H1 (cell line): ENCODE data around the gene MYO18A. TPM values are rescaled to one million over a fixed set of nuclear protein-coding genes. Genes with fewer than 3 reads are reported as not detected.

Source experiments
- CTCF ChIA-PET: fragments of 300-600 bp; sonication (Branson Sonifier 250); formaldehyde crosslinking; loops from one replicate; lab custom pipeline; 2021; ENCODE audit not compliant: partially characterized antibody; lab: Charles Lee
- POLR2A ChIA-PET: fragments of 300-600 bp; sonication (Branson Sonifier 250); formaldehyde crosslinking; loops from one replicate; lab custom pipeline; 2021; ENCODE audit warnings: inconsistent platforms; ENCODE audit not compliant: partially characterized antibody; lab: Charles Lee
- DNase-seq, 2 experiments: peaks; one replicate each; pipeline versions ENCODE4 v3.0.0 to v3.0.0-alpha.2; 2010 to 2022; ENCODE audit warnings: low spot score in 2 of 2, low read depth in 1 of 2, mixed read lengths in 1 of 2
- FAIRE-seq: peaks from 2 replicates; lab custom pipeline; 2011; peaks lifted over from hg19 to GRCh38; lab: Jason Lieb, UNC
- H2AFZ ChIP-seq: 2 replicates; pipeline ENCODE4 v1.8.1; 2012; ENCODE audit warnings: low read length, inconsistent platforms
- H2AK5ac ChIP-seq: 2 replicates; pipeline ENCODE4 v1.6.1; 2013; ENCODE audit warnings: low read depth, low read length
- H2BK120ac ChIP-seq: replicated peaks from 2 replicates; pipeline ENCODE3; 2013; ENCODE audit warnings: low read depth, low read length, inconsistent platforms
- H2BK12ac ChIP-seq: 2 replicates; pipeline ENCODE4 v1.6.1; 2013; ENCODE audit warnings: low read depth, low read length
- H2BK15ac ChIP-seq: 2 replicates; pipeline ENCODE4 v1.6.1; 2013; ENCODE audit warnings: low read length
- H2BK20ac ChIP-seq: 2 replicates; pipeline ENCODE4 v1.6.1; 2013; ENCODE audit warnings: low read length
- H2BK5ac ChIP-seq: 2 replicates; pipeline ENCODE4 v1.6.1; 2013; ENCODE audit warnings: low read depth, low read length
- H3K14ac ChIP-seq: 2 replicates; pipeline ENCODE4 v1.6.1; 2013; ENCODE audit warnings: inconsistent platforms; ENCODE audit not compliant: insufficient read length
- H3K18ac ChIP-seq: 2 replicates; pipeline ENCODE4 v1.6.1; 2013; ENCODE audit warnings: low read length; ENCODE audit errors: extremely low read depth
- H3K23ac ChIP-seq: 2 replicates; pipeline ENCODE4 v1.6.1; 2013; ENCODE audit warnings: inconsistent platforms; ENCODE audit not compliant: insufficient read length
- H3K23me2 ChIP-seq: 2 replicates; pipeline ENCODE4 v1.6.1; 2013; ENCODE audit warnings: low read depth, low read length
- H3K27ac ChIP-seq: 2 replicates; pipeline ENCODE4 v1.6.1; 2011; ENCODE audit warnings: low read depth, low read length, inconsistent platforms
- H3K27me3 ChIP-seq, 4 experiments: replicated peaks in 1 of 4; 1 replicate in 1 of 4; 2 replicates in 3 of 4; pipeline versions ENCODE4 v1.6.1 to v1.8.1; 2011 to 2013; ENCODE audit warnings: low read length in 3 of 4, mild to moderate bottlenecking in 3 of 4, inconsistent platforms in 2 of 4, mixed read lengths in 2 of 4, moderate library complexity in 1 of 4; ENCODE audit not compliant: control insufficient read depth in 3 of 4, insufficient read depth in 3 of 4; ENCODE audit errors: extremely low read depth in 1 of 4
- H3K36me3 ChIP-seq, 4 experiments: 2 replicates each; pipeline versions ENCODE4 v1.6.1 to v1.8.1; 2011 to 2013; ENCODE audit warnings: mild to moderate bottlenecking in 4 of 4, low read length in 3 of 4, moderate library complexity in 2 of 4, control low read depth in 1 of 4, inconsistent platforms in 1 of 4; ENCODE audit not compliant: insufficient read depth in 4 of 4, control insufficient read depth in 2 of 4
- H3K4ac ChIP-seq: replicated peaks from 2 replicates; pipeline ENCODE3; 2013; ENCODE audit warnings: low read length, low read depth, mixed read lengths, inconsistent platforms; ENCODE audit not compliant: insufficient read length
- H3K4me1 ChIP-seq, 4 experiments: replicated peaks in 1 of 4; 1 replicate in 1 of 4; 2 replicates in 3 of 4; pipeline versions ENCODE4 v1.6.1 to v1.8.1; 2011 to 2013; ENCODE audit warnings: low read length in 3 of 4, inconsistent platforms in 2 of 4, mixed read lengths in 1 of 4; ENCODE audit not compliant: insufficient read depth in 4 of 4, control insufficient read depth in 3 of 4
- H3K4me2 ChIP-seq, 2 experiments: 2 replicates each; pipeline versions ENCODE4 v1.6.1 to v1.8.1; 2011 to 2013; ENCODE audit warnings: low read depth in 2 of 2, low read length in 2 of 2, control low read depth in 1 of 2, inconsistent platforms in 1 of 2, mild to moderate bottlenecking in 1 of 2; ENCODE audit not compliant: insufficient read depth in 1 of 2
- H3K4me3 ChIP-seq, 4 experiments: fragments of 200-600, 300-600 bp in 1 of 4; sonication (generic), shearing (Covaris generic), sonication (Bioruptor Twin) in 1 of 4; 2 replicates each; pipeline versions ENCODE4 v1.5.1 to v1.8.1; 2011 to 2016; ENCODE audit warnings: low read length in 4 of 4, low read depth in 3 of 4, control low read depth in 2 of 4, inconsistent platforms in 2 of 4, mild to moderate bottlenecking in 2 of 4, mixed read lengths in 1 of 4, moderate library complexity in 1 of 4; ENCODE audit not compliant: insufficient read depth in 2 of 4; ENCODE audit errors: extremely low read depth in 1 of 4
- H3K56ac ChIP-seq: replicated peaks from 2 replicates; pipeline ENCODE3; 2013; ENCODE audit warnings: low read depth, mild to moderate bottlenecking, mixed read lengths, low read length, inconsistent platforms; ENCODE audit not compliant: insufficient read length
- H3K79me1 ChIP-seq: 2 replicates; pipeline ENCODE4 v1.6.1; 2013; ENCODE audit warnings: low read depth, low read length, control low read depth
- H3K79me2 ChIP-seq, 2 experiments: 2 replicates each; pipeline versions ENCODE4 v1.6.1 to v1.8.1; 2012 to 2013; ENCODE audit warnings: low read length in 2 of 2, mild to moderate bottlenecking in 2 of 2, inconsistent platforms in 1 of 2; ENCODE audit not compliant: insufficient read depth in 2 of 2, control insufficient read depth in 1 of 2
- H3K9ac ChIP-seq, 4 experiments: replicated peaks in 1 of 4; 1 replicate in 1 of 4; 2 replicates in 3 of 4; pipeline versions ENCODE4 v1.6.1 to v1.8.1; 2011 to 2013; ENCODE audit warnings: low read depth in 3 of 4, low read length in 3 of 4, control low read depth in 2 of 4, mild to moderate bottlenecking in 2 of 4, moderate library complexity in 2 of 4, inconsistent platforms in 1 of 4; ENCODE audit errors: extremely low read depth in 1 of 4
- H3K9me3 ChIP-seq, 2 experiments: 2 replicates each; pipeline versions ENCODE4 v1.6.1 to v1.8.1; 2012 to 2013; ENCODE audit warnings: mild to moderate bottlenecking in 2 of 2, moderate library complexity in 2 of 2, control low read depth in 1 of 2, inconsistent platforms in 1 of 2, low read depth in 1 of 2, low read length in 1 of 2, mixed read lengths in 1 of 2; ENCODE audit not compliant: insufficient read depth in 2 of 2
- H4K20me1 ChIP-seq, 2 experiments: replicated peaks in 1 of 2; 2 replicates each; pipeline versions ENCODE3 to v1.8.1; 2011 to 2013; ENCODE audit warnings: inconsistent platforms in 2 of 2, low read length in 2 of 2, mild to moderate bottlenecking in 1 of 2; ENCODE audit not compliant: insufficient read depth in 2 of 2, control insufficient read depth in 1 of 2
- H4K5ac ChIP-seq: 2 replicates; pipeline ENCODE4 v1.6.1; 2013; ENCODE audit warnings: low read length, low read depth, mixed read lengths, inconsistent platforms; ENCODE audit not compliant: insufficient read length
- H4K8ac ChIP-seq: 2 replicates; pipeline ENCODE4 v1.8.0; 2013; ENCODE audit warnings: mild to moderate bottlenecking, moderate library complexity, low read length, inconsistent platforms; ENCODE audit not compliant: insufficient read depth; ENCODE audit errors: extremely low read depth
- H4K91ac ChIP-seq: replicated peaks from 2 replicates; pipeline ENCODE3; 2013; ENCODE audit warnings: low read length, mixed read lengths, inconsistent platforms; ENCODE audit not compliant: insufficient read length
- CREB1 ChIP-seq: IDR thresholded peaks from 2 replicates; pipeline ENCODE4 v1.6.1; 2012; ENCODE audit warnings: inconsistent platforms
- EP300 ChIP-seq, 2 experiments: IDR thresholded peaks; 1 replicate in 1 of 2; 2 replicates in 1 of 2; pipeline ENCODE4 v1.6.1; 2011 to 2012; ENCODE audit warnings: low read depth in 2 of 2, low read length in 2 of 2, mild to moderate bottlenecking in 2 of 2, borderline replicate concordance in 1 of 2, inconsistent platforms in 1 of 2, moderate library complexity in 1 of 2
- POU5F1 ChIP-seq: IDR thresholded peaks from 2 replicates; pipeline ENCODE4 v1.6.1; 2011; ENCODE audit warnings: low read depth, mild to moderate bottlenecking, low read length, moderate library complexity
- RAD21 ChIP-seq, 2 experiments: IDR thresholded peaks in 1 of 2; conservative IDR thresholded peaks in 1 of 2; 2 replicates each; pipeline ENCODE4 v1.6.1; 2011; ENCODE audit warnings: low read depth in 2 of 2, low read length in 2 of 2, improper control_type of control experiment in 1 of 2, inconsistent platforms in 1 of 2, mild to moderate bottlenecking in 1 of 2, moderate library complexity in 1 of 2
- WGBS, 2 experiments: shearing (Covaris generic) in 1 of 2; methylation state at CpG; one replicate each; pipeline versions ENCODE4 v1.1.6 to v1.1.7; 2013 to 2015; ENCODE audit warnings: low lambda C conversion rate in 2 of 2, mixed read lengths in 2 of 2, inconsistent platforms in 1 of 2, low coverage in 1 of 2, missing lambda C conversion rate in 1 of 2; ENCODE audit not compliant: insufficient replicate concordance in 2 of 2, insufficient coverage in 1 of 2, insufficient read length in 1 of 2; ENCODE audit errors: extremely low coverage in 1 of 2, missing lambda C conversion rate in 1 of 2; 5-methylcytosine and 5-hydroxymethylcytosine counted together
- polyA plus RNA-seq, 7 experiments: library from polyadenylated mRNA; depleted of rRNA in 3 of 7; stranded (reverse) in 5 of 7; unstranded in 2 of 7; fragments of >200 nt in 5 of 7; fragments of 200-250 nt in 2 of 7; gene quantifications; 1 replicate in 5 of 7; 2 replicates in 1 of 7; 4 replicates in 1 of 7; pipeline versions ENCODE4 v1.2.1 to v1.2.3, GENCODE V29; 2011 to 2013; ENCODE audit warnings: missing spikeins in 2 of 7, mixed read lengths in 2 of 7
- total RNA-seq: library from RNA; stranded (reverse); fragmentation: NEBNext Ultra II Directional; extraction: Animal tissue kit (Norgen Biotek cat#: 25700); gene quantifications from 2 replicates; pipeline ENCODE4 v1.2.1, GENCODE V29; 2021
- TF ChIP-seq, protein P1 (sequence below), 3 experiments: IDR thresholded peaks; 1 replicate in 2 of 3; 2 replicates in 1 of 3; pipeline versions ENCODE4 v1.5.1 to v1.6.1; 2011; ENCODE audit warnings: low read length in 3 of 3, mild to moderate bottlenecking in 3 of 3, inconsistent platforms in 2 of 3, low read depth in 1 of 3, moderate library complexity in 1 of 3; ENCODE audit not compliant: insufficient read depth in 1 of 3; ENCODE audit errors: control extremely low read depth in 1 of 3

Gene MYO18A
- total and polyA plus RNA-seq, 2 of the 8 experiments (the other 6 are each of a cell fraction or from before 2014, with no cell fraction given) = 7.6 to 43.8 TPM

DNA sequence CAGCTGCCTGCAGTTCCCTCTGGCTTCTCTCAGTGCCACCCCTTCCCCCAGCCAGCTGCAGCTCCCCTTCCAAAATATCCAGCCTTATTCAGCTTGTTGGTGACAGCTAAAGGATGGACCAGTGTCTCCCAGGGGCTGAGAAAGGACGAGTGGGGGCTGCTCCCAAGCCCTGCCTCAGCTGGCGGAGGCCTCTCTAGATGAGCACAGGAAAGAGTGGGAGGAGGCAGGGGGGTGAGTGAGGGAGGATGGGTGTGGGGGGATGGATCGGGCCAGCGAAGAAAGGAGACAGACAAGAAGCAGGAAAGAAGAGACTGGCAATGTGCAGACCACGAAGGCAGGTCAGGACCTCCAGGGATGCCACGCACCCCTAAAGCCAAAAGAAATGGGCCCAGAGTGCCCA is 119.7 kb downstream of the MYO18A start:
- TF ChIP-seq EP300 (IDR thresholded peaks at IDR 0.05; ENCODE audit: borderline replicate concordance in 1 of 2, low read depth in 2 of 2, low read length in 2 of 2) (no peak), POU5F1 (no peak), CREB1 (no peak), RAD21 (IDR thresholded peaks at IDR 0.05 in 1 of 2, conservative IDR thresholded peaks at IDR 0.05 in 1 of 2; ENCODE audit: low read depth in 2 of 2, low read length in 2 of 2) (no peak)
- TF ChIP-seq, protein P1, sequence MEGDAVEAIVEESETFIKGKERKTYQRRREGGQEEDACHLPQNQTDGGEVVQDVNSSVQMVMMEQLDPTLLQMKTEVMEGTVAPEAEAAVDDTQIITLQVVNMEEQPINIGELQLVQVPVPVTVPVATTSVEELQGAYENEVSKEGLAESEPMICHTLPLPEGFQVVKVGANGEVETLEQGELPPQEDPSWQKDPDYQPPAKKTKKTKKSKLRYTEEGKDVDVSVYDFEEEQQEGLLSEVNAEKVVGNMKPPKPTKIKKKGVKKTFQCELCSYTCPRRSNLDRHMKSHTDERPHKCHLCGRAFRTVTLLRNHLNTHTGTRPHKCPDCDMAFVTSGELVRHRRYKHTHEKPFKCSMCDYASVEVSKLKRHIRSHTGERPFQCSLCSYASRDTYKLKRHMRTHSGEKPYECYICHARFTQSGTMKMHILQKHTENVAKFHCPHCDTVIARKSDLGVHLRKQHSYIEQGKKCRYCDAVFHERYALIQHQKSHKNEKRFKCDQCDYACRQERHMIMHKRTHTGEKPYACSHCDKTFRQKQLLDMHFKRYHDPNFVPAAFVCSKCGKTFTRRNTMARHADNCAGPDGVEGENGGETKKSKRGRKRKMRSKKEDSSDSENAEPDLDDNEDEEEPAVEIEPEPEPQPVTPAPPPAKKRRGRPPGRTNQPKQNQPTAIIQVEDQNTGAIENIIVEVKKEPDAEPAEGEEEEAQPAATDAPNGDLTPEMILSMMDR (IDR thresholded peaks at IDR 0.05; ENCODE audit: control extremely low read depth in 1 of 3, insufficient read depth in 1 of 3, low read depth in 1 of 3, low read length in 3 of 3) = no peak
- TF ChIP-seq, all 59 proteins: peak for 0
- peak overlapping the region; percentile 71 for H3K18ac ChIP-seq
- no peak overlapping the region for H2AFZ ChIP-seq
- FAIRE-seq = no peak
- H3K36me3 ChIP-seq = peaks cover 0 to 3% (median under 1%) of the 10 kb centered on the region in 4 experiments; a peak in 2 of 8 replicates
- 77% methylated on average over 4 of the region's 6 CpGs; no CpG with 5 or more reads in 1 of the 2 experiments for WGBS, 2 experiments
- H4K5ac ChIP-seq = no peak overlapping the region
- ChIA-PET CTCF (interaction anchor here (0.6 to 1.5 kb wide), 5 partner anchors 10 to 116 kb away, joined by 3 to 5 read pairs (median 5); no protein-coding TSS in a partner anchor), POLR2A (interaction anchor here (1.0 to 2.0 kb wide), 5 partner anchors 12 to 95 kb away, joined by 3 to 8 read pairs (median 5); partner anchors contain the start of gene PIPOX)
- DNase-seq = no peak
- no peak overlapping the region for H3K4ac ChIP-seq
- H3K4me1 ChIP-seq = peaks cover 9 to 23% (median 17%) of the 10 kb centered on the region in 4 experiments
- peak overlapping the region; percentile 81; the same call in 1 of the 2 replicates for H2BK15ac ChIP-seq
- peak overlapping the region; percentile 77 for H2BK5ac ChIP-seq
- peak overlapping the region; percentile 23 to 39; a peak in 1 of 4 replicates for H3K4me2 ChIP-seq
- H3K27me3 ChIP-seq = no peaks in the 10 kb centered on the region
- peak overlapping the region; percentile 51 for H4K91ac ChIP-seq
- H3K14ac ChIP-seq = no peak overlapping the region
- 0 out of 2 replicates have a peak overlapping the region, but pooled peaks have one; percentile 68 for H2BK12ac ChIP-seq
- no peaks in the 10 kb centered on the region for H3K79me1 ChIP-seq
- no peaks in the 10 kb centered on the region for H3K9me3 ChIP-seq
- no peak overlapping the region for H4K8ac ChIP-seq
- peak overlapping the region; percentile 86; the same call in 1 of the 2 replicates for H2AK5ac ChIP-seq
- H2BK120ac ChIP-seq = no peak overlapping the region
- no peaks in the 10 kb centered on the region for H3K79me2 ChIP-seq
- peak overlapping the region; percentile 86 for H2BK20ac ChIP-seq
- H4K20me1 ChIP-seq = no peaks in the 10 kb centered on the region
- no peak overlapping the region for H3K23ac ChIP-seq
- no peak overlapping the region for H3K27ac ChIP-seq
- H3K56ac ChIP-seq = no peak overlapping the region
- H3K23me2 ChIP-seq = no peaks in the 10 kb centered on the region
- no peak overlapping the region for H3K4me3 ChIP-seq
- no peak overlapping the region for H3K9ac ChIP-seq
